HG03280 (cell line): Measurements from ENCODE around the gene DNAL1.
A peak's percentile ranks its signal among the peaks of the same experiment; 100 is the strongest.
"Not testable (repeated sequence)": the region's sequence is repeated elsewhere in the genome, so short reads cannot be mapped to it uniquely, and the experiment has no call there.

Source experiments
- ATAC-seq: cut with Tn5 transposase; IDR thresholded peaks from one replicate; pipeline ENCODE4 v1.9.1; 2021; ENCODE audit warnings: mild to moderate bottlenecking, moderate library complexity; ENCODE audit not compliant: unreplicated experiment

DNAL1 gene

GRCh38 chr14:73644531-73645247 lies at the start of gene DNAL1:
TSS of gene DNAL1 (plus strand) at chr14:73644986. CDS start at chr14:73645040, 54 bp downstream.
- peak; percentile 95 for ATAC-seq

GRCh38 chr14:73599499-73599898 lies 45.3 kb upstream of the DNAL1 start:
- no peak for ATAC-seq

- ATAC-seq = no peak
These were observed 41.8 kb upstream of the DNAL1 start for GRCh38 chr14:73602994-73603393.

GRCh38 chr14:73606271-73606670 lies 38.5 kb upstream of the DNAL1 start:
- no peak for ATAC-seq

GRCh38 chr14:73607241-73607640 lies 37.5 kb upstream of the DNAL1 start:
- ATAC-seq = no peak

- ATAC-seq = no peak
These were observed 34.1 kb upstream of the DNAL1 start for GRCh38 chr14:73610687-73611086.

GRCh38 chr14:73612339-73613045 lies 32.3 kb upstream of the DNAL1 start, which contains the start of gene ACOT6:
TSS of gene ACOT6 (plus strand) at chr14:73612517. CDS start at chr14:73612572, 55 bp downstream.
- ATAC-seq = peak; percentile 68

GRCh38 chr14:73613046-73613383 lies 31.8 kb upstream of the DNAL1 start:
- peak; percentile 10 for ATAC-seq

- ATAC-seq = no peak
These were observed 31.3 kb upstream of the DNAL1 start for GRCh38 chr14:73613419-73613963.

- no peak for ATAC-seq
These were observed 28.0 kb upstream of the DNAL1 start for GRCh38 chr14:73616831-73617230.

- no peak for ATAC-seq
These were observed 25.3 kb upstream of the DNAL1 start for GRCh38 chr14:73619524-73619923.

- no peak for ATAC-seq
These were observed 24.5 kb upstream of the DNAL1 start for GRCh38 chr14:73620268-73620667.

GRCh38 chr14:73623504-73624054 lies 21.2 kb upstream of the DNAL1 start:
- ATAC-seq = no peak

GRCh38 chr14:73625706-73626105 lies 19.1 kb upstream of the DNAL1 start:
- no peak for ATAC-seq

- no peak for ATAC-seq
These were observed 17.6 kb upstream of the DNAL1 start for GRCh38 chr14:73627151-73627558.

GRCh38 chr14:73630009-73630780 lies 14.6 kb upstream of the DNAL1 start:
- ATAC-seq = no peak

- no peak for ATAC-seq
These were observed 11.4 kb upstream of the DNAL1 start for GRCh38 chr14:73633116-73634010.

- no peak for ATAC-seq
These were observed 10.6 kb upstream of the DNAL1 start for GRCh38 chr14:73634011-73634833.

- ATAC-seq = not testable (repeated sequence)
These were observed 8.4 kb upstream of the DNAL1 start for GRCh38 chr14:73636355-73636754.
